DOHH2 (cell line): ENCODE results near the gene VAC14.
A peak's percentile ranks its signal among the peaks of the same experiment; 100 is the strongest.

Source experiments
- H3F3A ChIP-seq: fragments of 200-600 bp; sonication (generic), shearing (Covaris generic); 2 replicates; pipeline ENCODE4 v1.6.0; 2016; ENCODE audit warnings: antibody characterized with exemption, mild to moderate bottlenecking; ENCODE audit not compliant: control insufficient read depth, insufficient read depth
- H3K27ac ChIP-seq: fragments of 200-600 bp; sonication (generic); 2 replicates; pipeline ENCODE4 v1.5.1; 2014; ENCODE audit warnings: low read depth, mild to moderate bottlenecking, low read length, moderate library complexity
- H3K27me3 ChIP-seq: fragments of 200-600 bp; sonication (generic); 2 replicates; pipeline ENCODE4 v1.6.1; 2014; ENCODE audit warnings: mild to moderate bottlenecking, low read length, mixed read lengths; ENCODE audit not compliant: control insufficient read depth
- H3K36me3 ChIP-seq: fragments of 200-600 bp; sonication (generic); 2 replicates; pipeline ENCODE4 v1.6.1; 2014; ENCODE audit warnings: mild to moderate bottlenecking, low read length, moderate library complexity, mixed read lengths; ENCODE audit not compliant: control insufficient read depth
- H3K4me1 ChIP-seq: fragments of 200-600 bp; sonication (generic); 2 replicates; pipeline ENCODE4 v1.6.1; 2014; ENCODE audit warnings: mild to moderate bottlenecking, low read length, mixed read lengths; ENCODE audit not compliant: control insufficient read depth
- H3K4me2 ChIP-seq: fragments of 200-600 bp; sonication (generic); 2 replicates; pipeline ENCODE4 v1.6.0; 2014; ENCODE audit warnings: mild to moderate bottlenecking, low read length, moderate library complexity
- H3K4me3 ChIP-seq: fragments of 200-600 bp; sonication (generic); 2 replicates; pipeline ENCODE4 v1.5.1; 2014; ENCODE audit warnings: mild to moderate bottlenecking, low read length, mixed read lengths
- H3K79me2 ChIP-seq: fragments of 200-600 bp; sonication (generic); 2 replicates; pipeline ENCODE4 v1.6.1; 2014; ENCODE audit warnings: mild to moderate bottlenecking, low read length, mixed read lengths; ENCODE audit not compliant: control insufficient read depth
- H3K9me2 ChIP-seq: fragments of 200-600 bp; sonication (generic); replicated peaks from 2 replicates; pipeline ENCODE4 v1.6.1; 2014; ENCODE audit warnings: mild to moderate bottlenecking, low read length, mixed read lengths; ENCODE audit not compliant: control insufficient read depth
- H3K9me3 ChIP-seq: fragments of 200-600 bp; sonication (generic); 2 replicates; pipeline ENCODE4 v1.6.1; 2014; ENCODE audit warnings: antibody characterized with exemption, low read length, mixed read lengths; ENCODE audit not compliant: control insufficient read depth, insufficient read depth
- H4K20me1 ChIP-seq: fragments of 200-600 bp; sonication (generic); 2 replicates; pipeline ENCODE4 v1.6.0; 2014; ENCODE audit warnings: low read depth, mild to moderate bottlenecking, antibody characterized with exemption, low read length, moderate library complexity; ENCODE audit not compliant: control insufficient read depth, insufficient read depth
- CTCF ChIP-seq: fragments of 200-600 bp; sonication (generic); IDR thresholded peaks from one replicate; pipeline ENCODE4 v1.5.1; 2014; ENCODE audit warnings: antibody characterized with exemption, mild to moderate bottlenecking, low read depth, low read length; ENCODE audit not compliant: poor library complexity, severe bottlenecking
- EZH2phosphoT487 ChIP-seq: fragments of 200-600 bp; sonication (generic); IDR thresholded peaks from 2 replicates; pipeline ENCODE4 v1.6.1; 2017; ENCODE audit warnings: borderline replicate concordance, mild to moderate bottlenecking, antibody characterized with exemption, low read length, moderate library complexity, mixed read lengths

Gene VAC14

GRCh38 chr16:70804153-70804733 lies 3.3 kb upstream of the VAC14 start:
- Histone ChIP-seq H3K4me1 (peaks cover 16% of the 10 kb centered on the region), H3K9me3 (no peaks in the 10 kb centered on the region), H3K79me2 (peaks cover 16% of the 10 kb centered on the region), H3K4me3 (no peak overlapping the region), H3K4me2 (no peak overlapping the region), H3K27me3 (peaks cover 7% of the 10 kb centered on the region), H3K27ac (no peak overlapping the region), H3K9me2 (no peaks in the 10 kb centered on the region), H4K20me1 (no peaks in the 10 kb centered on the region), H3K36me3 (no peaks in the 10 kb centered on the region; the same call in 1 of the 2 replicates), H3F3A (no peaks in the 10 kb centered on the region)
- TF ChIP-seq EZH2phosphoT487: no peak
- no peak for TF ChIP-seq CTCF

GRCh38 chr16:70803319-70803718 lies 2.4 kb upstream of the VAC14 start:
- no peak overlapping the region for H3K4me3 ChIP-seq
- TF ChIP-seq CTCF: no peak
- no peak for TF ChIP-seq EZH2phosphoT487
- no peaks in the 10 kb centered on the region for H3F3A ChIP-seq
- peaks cover 25% of the 10 kb centered on the region for H3K79me2 ChIP-seq
- H3K27me3 ChIP-seq: peaks cover under 1% of the 10 kb centered on the region; the same call in 1 of the 2 replicates
- no peaks in the 10 kb centered on the region for H4K20me1 ChIP-seq
- H3K9me2 ChIP-seq: no peaks in the 10 kb centered on the region
- no peak overlapping the region for H3K27ac ChIP-seq
- peaks cover 8% of the 10 kb centered on the region for H3K36me3 ChIP-seq
- H3K9me3 ChIP-seq: no peaks in the 10 kb centered on the region
- peaks cover 20% of the 10 kb centered on the region for H3K4me1 ChIP-seq
- H3K4me2 ChIP-seq: no peak overlapping the region

- TF ChIP-seq EZH2phosphoT487 (no peak), CTCF (no peak)
- H3K9me3 ChIP-seq: no peaks in the 10 kb centered on the region
- H3K36me3 ChIP-seq: peaks cover 13% of the 10 kb centered on the region
- no peaks in the 10 kb centered on the region for H3F3A ChIP-seq
- H3K9me2 ChIP-seq: no peaks in the 10 kb centered on the region
- no peaks in the 10 kb centered on the region for H3K27me3 ChIP-seq
- peak overlapping the region; percentile 77 for H3K4me3 ChIP-seq
- H4K20me1 ChIP-seq: no peaks in the 10 kb centered on the region
- peaks cover 20% of the 10 kb centered on the region for H3K4me1 ChIP-seq
- no peak overlapping the region for H3K27ac ChIP-seq
- peaks cover 40% of the 10 kb centered on the region for H3K79me2 ChIP-seq
- H3K4me2 ChIP-seq: peak overlapping the region; percentile 62
These were observed 653 bp upstream of the VAC14 start for GRCh38 chr16:70801611-70802010.
